ENCODE measurements around the gene LCLAT1.

Gene LCLAT1

GRCh38 chr2:30412047-30412683, 34.9 kb upstream of the LCLAT1 start:
- Histone ChIP-seq H3K4me2 (ENCODE audit: insufficient read depth, low read length) (no peak overlapping the region), H3K27ac (ENCODE audit: low read length) (no peak overlapping the region)

DNA sequence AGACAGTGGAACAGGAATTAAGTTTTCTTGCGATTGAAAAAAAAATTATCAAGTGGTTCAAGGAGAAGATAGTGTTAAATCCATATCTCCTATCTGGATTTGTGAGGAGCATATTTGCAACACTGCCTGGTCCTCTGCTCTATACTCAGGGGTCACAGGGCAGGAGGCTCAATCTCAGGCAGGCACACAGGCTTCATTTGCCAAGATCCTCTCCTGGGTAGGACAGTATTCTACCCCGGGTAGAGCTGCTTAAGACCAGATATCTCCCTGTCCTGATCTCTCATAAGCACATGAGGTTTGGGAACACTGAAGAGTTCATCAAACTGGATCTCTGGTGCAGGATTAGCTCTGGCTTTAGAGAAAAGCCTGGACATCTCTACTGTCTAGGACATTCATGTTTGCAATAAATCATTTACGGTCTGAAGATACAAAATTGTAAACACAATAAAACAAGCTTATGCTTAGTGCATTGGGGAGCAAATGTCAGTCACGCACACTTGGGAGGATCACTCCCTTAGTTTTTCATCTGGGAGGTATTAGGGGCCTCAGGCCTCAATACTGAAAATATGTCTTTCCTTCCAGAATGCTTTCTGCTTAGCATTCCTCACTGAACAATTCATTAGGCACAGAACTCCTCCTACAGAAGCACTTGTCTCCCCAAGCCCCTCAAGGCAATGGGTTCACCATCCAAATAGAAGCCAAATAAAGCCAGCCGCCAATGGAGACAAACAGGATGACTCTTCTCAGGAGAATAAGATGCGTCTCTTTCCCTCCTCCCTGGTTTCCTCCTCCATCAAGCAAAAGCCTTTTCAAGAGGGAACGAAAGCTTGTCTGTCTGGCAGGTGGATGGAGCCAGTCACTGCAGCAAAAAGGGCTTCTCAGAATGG, 34.1 kb upstream of the LCLAT1 start:
- H3K9me3 ChIP-seq (ENCODE audit: insufficient read depth, low read length, severe bottlenecking) = no peaks in the 10 kb centered on the region
- H3K27me3 ChIP-seq (ENCODE audit: insufficient read depth, low read length, poor library complexity) = no peaks in the 10 kb centered on the region
- H3K79me2 ChIP-seq (ENCODE audit: insufficient read depth, low read length) = no peaks in the 10 kb centered on the region
- no peaks in the 10 kb centered on the region for H4K20me1 ChIP-seq (ENCODE audit: insufficient read depth, low read length)
- H3K27ac ChIP-seq (ENCODE audit: low read length) = no peak overlapping the region
- no peak overlapping the region for H2AFZ ChIP-seq (ENCODE audit: low read depth, low read length)
- ATAC-seq (ENCODE audit: insufficient read depth, low read depth) = no peak
- H3K4me3 ChIP-seq (ENCODE audit: low read depth in 1 of 2, low read length in 2 of 2) = no peak overlapping the region
- no peak overlapping the region for H3K4me2 ChIP-seq (ENCODE audit: insufficient read depth, low read length)
- H3K36me3 ChIP-seq (ENCODE audit: insufficient read depth, low read length) = no peaks in the 10 kb centered on the region
- H3K4me1 ChIP-seq (ENCODE audit: insufficient read depth, low read length) = peaks cover 18% of the 10 kb centered on the region
- no peak overlapping the region for H3K9ac ChIP-seq (ENCODE audit: low read depth, low read length)
- TF ChIP-seq EZH2 (IDR thresholded peaks at IDR 0.05; ENCODE audit: borderline replicate concordance, low read depth, low read length, severe bottlenecking) = no peak
- TF ChIP-seq, protein P1, sequence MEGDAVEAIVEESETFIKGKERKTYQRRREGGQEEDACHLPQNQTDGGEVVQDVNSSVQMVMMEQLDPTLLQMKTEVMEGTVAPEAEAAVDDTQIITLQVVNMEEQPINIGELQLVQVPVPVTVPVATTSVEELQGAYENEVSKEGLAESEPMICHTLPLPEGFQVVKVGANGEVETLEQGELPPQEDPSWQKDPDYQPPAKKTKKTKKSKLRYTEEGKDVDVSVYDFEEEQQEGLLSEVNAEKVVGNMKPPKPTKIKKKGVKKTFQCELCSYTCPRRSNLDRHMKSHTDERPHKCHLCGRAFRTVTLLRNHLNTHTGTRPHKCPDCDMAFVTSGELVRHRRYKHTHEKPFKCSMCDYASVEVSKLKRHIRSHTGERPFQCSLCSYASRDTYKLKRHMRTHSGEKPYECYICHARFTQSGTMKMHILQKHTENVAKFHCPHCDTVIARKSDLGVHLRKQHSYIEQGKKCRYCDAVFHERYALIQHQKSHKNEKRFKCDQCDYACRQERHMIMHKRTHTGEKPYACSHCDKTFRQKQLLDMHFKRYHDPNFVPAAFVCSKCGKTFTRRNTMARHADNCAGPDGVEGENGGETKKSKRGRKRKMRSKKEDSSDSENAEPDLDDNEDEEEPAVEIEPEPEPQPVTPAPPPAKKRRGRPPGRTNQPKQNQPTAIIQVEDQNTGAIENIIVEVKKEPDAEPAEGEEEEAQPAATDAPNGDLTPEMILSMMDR (IDR thresholded peaks at IDR 0.05; ENCODE audit: borderline replicate concordance, extremely low read depth, low read length, poor library complexity, severe bottlenecking) = no peak
- DNase-seq = no peak

More at GRCh38 chr2:30412047-30412683, 34.9 kb upstream of the LCLAT1 start:
- no peak for TF ChIP-seq EZH2 (IDR thresholded peaks at IDR 0.05; ENCODE audit: borderline replicate concordance, low read depth, low read length, severe bottlenecking)
- TF ChIP-seq, protein P1 (IDR thresholded peaks at IDR 0.05; ENCODE audit: borderline replicate concordance, extremely low read depth, low read length, poor library complexity, severe bottlenecking) = no peak
- Histone ChIP-seq H3K9ac (ENCODE audit: low read depth, low read length) (no peak overlapping the region), H3K4me1 (ENCODE audit: insufficient read depth, low read length) (peaks cover 18% of the 10 kb centered on the region), H3K4me3 (ENCODE audit: low read depth in 1 of 2, low read length in 2 of 2) (no peak overlapping the region), H3K27me3 (ENCODE audit: insufficient read depth, low read length, poor library complexity) (no peaks in the 10 kb centered on the region), H2AFZ (ENCODE audit: low read depth, low read length) (no peak overlapping the region), H3K79me2 (ENCODE audit: insufficient read depth, low read length) (no peaks in the 10 kb centered on the region), H4K20me1 (ENCODE audit: insufficient read depth, low read length) (no peaks in the 10 kb centered on the region), H3K36me3 (ENCODE audit: insufficient read depth, low read length) (no peaks in the 10 kb centered on the region), H3K9me3 (ENCODE audit: insufficient read depth, low read length, severe bottlenecking) (no peaks in the 10 kb centered on the region)
- no peak for DNase-seq
- no peak for ATAC-seq (ENCODE audit: insufficient read depth, low read depth)

DNA sequence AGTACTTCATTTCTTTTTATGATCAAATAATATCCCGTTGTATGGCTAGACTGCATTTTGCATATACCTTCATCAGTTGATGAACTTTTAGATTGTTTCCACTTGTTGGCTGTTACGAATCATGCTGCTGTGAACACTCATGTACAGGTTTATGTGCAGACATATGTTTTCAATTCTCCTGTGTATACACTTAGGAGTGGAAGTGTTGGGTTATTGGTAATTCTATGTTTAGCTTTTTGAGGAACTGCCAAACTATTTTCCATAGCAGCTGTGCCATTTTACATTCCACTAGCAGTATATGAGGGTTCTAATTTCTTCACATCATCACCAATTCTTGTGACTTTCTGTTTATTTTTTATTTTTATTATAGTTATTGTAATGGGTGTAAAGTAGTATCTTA, 32.1 kb upstream of the LCLAT1 start:
- H3K27me3 ChIP-seq (ENCODE audit: insufficient read depth, low read length, poor library complexity) = no peaks in the 10 kb centered on the region
- no peak for DNase-seq
- no peak overlapping the region for H2AFZ ChIP-seq (ENCODE audit: low read depth, low read length)
- no peak overlapping the region for H3K4me2 ChIP-seq (ENCODE audit: insufficient read depth, low read length)
- H3K9me3 ChIP-seq (ENCODE audit: insufficient read depth, low read length, severe bottlenecking) = no peaks in the 10 kb centered on the region
- H4K20me1 ChIP-seq (ENCODE audit: insufficient read depth, low read length) = no peaks in the 10 kb centered on the region
- H3K27ac ChIP-seq (ENCODE audit: low read length) = no peak overlapping the region
- no peak overlapping the region for H3K4me3 ChIP-seq (ENCODE audit: low read depth in 1 of 2, low read length in 2 of 2)
- no peak overlapping the region for H3K9ac ChIP-seq (ENCODE audit: low read depth, low read length)
- H3K36me3 ChIP-seq (ENCODE audit: insufficient read depth, low read length) = no peaks in the 10 kb centered on the region
- TF ChIP-seq, protein P1 (IDR thresholded peaks at IDR 0.05; ENCODE audit: borderline replicate concordance, extremely low read depth, low read length, poor library complexity, severe bottlenecking) = no peak
- TF ChIP-seq EZH2 (IDR thresholded peaks at IDR 0.05; ENCODE audit: borderline replicate concordance, low read depth, low read length, severe bottlenecking) = no peak
- no peaks in the 10 kb centered on the region for H3K79me2 ChIP-seq (ENCODE audit: insufficient read depth, low read length)
- no peak for ATAC-seq (ENCODE audit: insufficient read depth, low read depth)
- peaks cover 10% of the 10 kb centered on the region for H3K4me1 ChIP-seq (ENCODE audit: insufficient read depth, low read length)

Measured in DND-41 (cell line).